ENCODE measurements around the gene NOS1.

GRCh38 chr12:117318591-117318990, 42.8 kb downstream of the NOS1 start:
- TF ChIP-seq EZH2 (IDR thresholded peaks at IDR 0.05) (no peak), CTCF (IDR thresholded peaks at IDR 0.05) (no peak), EZH2phosphoT487 (IDR thresholded peaks at IDR 0.05) (no peak)
